IPS-18a (cell line): ENCODE data around the gene FCSK.

ENCODE experiments used
- H3K27ac ChIP-seq: one replicate; pipeline ENCODE4 v1.5.1; 2013; ENCODE audit warnings: low read length
- H3K27me3 ChIP-seq: one replicate; pipeline ENCODE4 v1.6.1; 2013; ENCODE audit warnings: mild to moderate bottlenecking, low read length; ENCODE audit not compliant: control insufficient read depth, insufficient read depth
- H3K36me3 ChIP-seq: one replicate; pipeline ENCODE4 v1.6.1; 2013; ENCODE audit warnings: low read depth, low read length; ENCODE audit not compliant: control insufficient read depth
- H3K4me1 ChIP-seq: one replicate; pipeline ENCODE4 v1.6.1; 2013; ENCODE audit warnings: low read depth, low read length; ENCODE audit not compliant: control insufficient read depth
- H3K4me3 ChIP-seq: one replicate; pipeline ENCODE4 v1.5.1; 2013; ENCODE audit warnings: low read length
- H3K9ac ChIP-seq: one replicate; pipeline ENCODE4 v1.6.1; 2013; ENCODE audit warnings: mild to moderate bottlenecking, low read length, moderate library complexity
- H3K9me3 ChIP-seq: one replicate; pipeline ENCODE4 v1.6.1; 2013; ENCODE audit warnings: low read depth, low read length; ENCODE audit not compliant: control insufficient read depth

The FCSK gene

DNA sequence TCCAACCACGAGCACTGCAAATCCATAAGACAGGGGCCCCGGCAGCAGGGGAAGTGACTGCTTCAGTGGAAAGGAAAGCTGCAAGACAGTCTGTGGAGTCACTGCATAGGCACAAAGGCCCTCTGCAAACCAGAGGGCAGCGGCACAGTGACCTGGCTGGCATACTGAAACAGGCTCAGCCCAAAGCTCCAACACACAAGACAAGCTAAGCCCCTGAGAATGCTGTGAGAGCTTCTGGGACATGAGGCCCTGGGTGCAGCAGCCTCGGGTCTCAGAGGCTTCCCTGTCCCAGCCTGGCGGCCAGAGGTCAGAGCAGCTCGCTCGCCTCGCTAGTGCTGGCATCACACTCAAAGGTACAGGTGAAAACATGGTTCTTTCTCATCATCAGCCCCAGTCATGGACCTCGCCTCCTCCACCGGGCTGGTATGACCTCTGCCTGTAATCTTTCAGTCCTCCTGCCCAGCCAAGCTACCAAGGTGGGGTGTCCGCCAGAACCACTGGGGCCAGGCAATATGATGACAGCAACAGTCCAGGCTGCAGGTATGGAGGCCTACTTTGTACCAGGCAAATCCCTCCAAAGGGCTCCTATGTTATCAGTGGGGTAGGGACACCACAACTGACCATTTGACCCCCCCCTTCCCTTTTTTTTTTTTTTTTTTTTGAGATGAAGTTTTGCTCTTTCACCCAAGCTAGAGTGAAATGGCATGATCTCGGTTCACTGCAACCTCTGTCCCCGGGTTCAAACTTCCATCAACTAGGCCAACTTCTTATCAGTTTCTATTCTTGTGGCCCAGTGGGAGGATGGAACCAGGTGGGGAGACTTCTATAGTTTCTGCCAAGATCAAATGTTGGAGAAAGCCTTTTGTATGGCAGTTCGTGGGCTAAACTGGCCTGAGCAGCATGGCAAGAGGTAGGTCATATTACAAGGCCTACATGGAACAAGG lies 34.7 kb upstream of the FCSK start:
- no peaks in the 10 kb centered on the region for H3K9me3 ChIP-seq
- H3K27ac ChIP-seq = no peak overlapping the region
- H3K4me3 ChIP-seq = no peak overlapping the region
- H3K9ac ChIP-seq = no peak overlapping the region
- peaks cover 29% of the 10 kb centered on the region for H3K4me1 ChIP-seq
- no peaks in the 10 kb centered on the region for H3K27me3 ChIP-seq
- H3K36me3 ChIP-seq = peaks cover under 1% of the 10 kb centered on the region

DNA sequence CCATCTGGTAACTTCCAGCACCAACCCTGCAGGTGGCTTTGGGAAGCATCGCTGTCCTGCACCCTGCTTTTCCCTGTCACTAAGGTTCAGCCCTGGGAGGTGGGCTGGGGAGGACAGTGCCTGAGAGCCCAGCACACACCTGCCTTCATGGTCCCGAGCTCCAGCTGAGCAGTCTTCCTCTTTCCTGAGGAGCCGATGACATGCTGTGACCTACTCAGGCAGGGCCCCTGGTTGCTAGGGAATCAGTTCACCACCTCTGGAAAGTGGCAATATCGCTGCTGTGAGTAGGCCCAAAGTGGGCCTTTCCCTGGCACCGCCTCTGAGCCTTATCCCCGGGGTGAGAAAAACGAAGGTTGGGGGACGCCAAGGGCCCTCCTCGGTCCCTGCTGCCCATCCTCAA lies 33.4 kb upstream of the FCSK start:
- Histone ChIP-seq H3K9ac (no peak overlapping the region), H3K4me1 (peaks cover 29% of the 10 kb centered on the region), H3K27ac (no peak overlapping the region), H3K4me3 (no peak overlapping the region), H3K36me3 (peaks cover 3% of the 10 kb centered on the region), H3K27me3 (no peaks in the 10 kb centered on the region), H3K9me3 (no peaks in the 10 kb centered on the region)

GRCh38 chr16:70421473-70422311 lies 32.7 kb upstream of the FCSK start:
- no peak overlapping the region for H3K9ac ChIP-seq
- H3K27ac ChIP-seq = no peak overlapping the region
- no peak overlapping the region for H3K4me3 ChIP-seq
- no peaks in the 10 kb centered on the region for H3K9me3 ChIP-seq
- no peaks in the 10 kb centered on the region for H3K27me3 ChIP-seq
- H3K4me1 ChIP-seq = peaks cover 27% of the 10 kb centered on the region
- H3K36me3 ChIP-seq = peaks cover 3% of the 10 kb centered on the region

GRCh38 chr16:70422543-70422942 lies 31.9 kb upstream of the FCSK start:
- Histone ChIP-seq H3K9ac (no peak overlapping the region), H3K36me3 (peaks cover 3% of the 10 kb centered on the region), H3K27me3 (no peaks in the 10 kb centered on the region), H3K4me3 (no peak overlapping the region), H3K9me3 (no peaks in the 10 kb centered on the region), H3K27ac (no peak overlapping the region), H3K4me1 (peaks cover 28% of the 10 kb centered on the region)

- Histone ChIP-seq H3K27me3 (no peaks in the 10 kb centered on the region), H3K9me3 (no peaks in the 10 kb centered on the region), H3K27ac (peak overlapping the region; percentile 76), H3K36me3 (peaks cover 3% of the 10 kb centered on the region), H3K4me3 (peak overlapping the region; percentile 17), H3K4me1 (peaks cover 32% of the 10 kb centered on the region), H3K9ac (peak overlapping the region; percentile 49)
These were observed 26.6 kb upstream of the FCSK start for GRCh38 chr16:70427786-70428177.

GRCh38 chr16:70428178-70428998 lies 26.0 kb upstream of the FCSK start:
- H3K9me3 ChIP-seq = no peaks in the 10 kb centered on the region
- H3K9ac ChIP-seq = peak overlapping the region; percentile 49
- peak overlapping the region; percentile 17 for H3K4me3 ChIP-seq
- no peaks in the 10 kb centered on the region for H3K27me3 ChIP-seq
- peaks cover 34% of the 10 kb centered on the region for H3K4me1 ChIP-seq
- H3K27ac ChIP-seq = peak overlapping the region; percentile 76
- H3K36me3 ChIP-seq = peaks cover 3% of the 10 kb centered on the region

GRCh38 chr16:70429888-70430666 lies 24.3 kb upstream of the FCSK start:
- Histone ChIP-seq H3K4me1 (peaks cover 39% of the 10 kb centered on the region), H3K9me3 (no peaks in the 10 kb centered on the region), H3K9ac (peak overlapping the region; percentile 58), H3K27ac (peak overlapping the region; percentile 85), H3K36me3 (peaks cover 6% of the 10 kb centered on the region), H3K4me3 (no peak overlapping the region), H3K27me3 (no peaks in the 10 kb centered on the region)

- Histone ChIP-seq H3K4me1 (peaks cover 39% of the 10 kb centered on the region), H3K27ac (peak overlapping the region; percentile 85), H3K9ac (peak overlapping the region; percentile 58), H3K4me3 (no peak overlapping the region), H3K9me3 (no peaks in the 10 kb centered on the region), H3K27me3 (no peaks in the 10 kb centered on the region), H3K36me3 (peaks cover 6% of the 10 kb centered on the region)
These were observed 23.5 kb upstream of the FCSK start for GRCh38 chr16:70430667-70431536.

- Histone ChIP-seq H3K9me3 (no peaks in the 10 kb centered on the region), H3K36me3 (peaks cover 6% of the 10 kb centered on the region), H3K9ac (no peak overlapping the region), H3K4me3 (no peak overlapping the region), H3K27me3 (no peaks in the 10 kb centered on the region), H3K27ac (no peak overlapping the region), H3K4me1 (peaks cover 48% of the 10 kb centered on the region)
These were observed 22.1 kb upstream of the FCSK start for GRCh38 chr16:70432356-70432722.
